Neuronal stem cell (in vitro differentiated cells): ENCODE data around the gene EIPR1.

Experiments used
- DNase-seq: peaks from one replicate; pipeline ENCODE4 v3.0.0-alpha.2; 2013; ENCODE audit warnings: low spot score
- H2AFZ ChIP-seq: one replicate; pipeline ENCODE4 v1.6.1; 2013; ENCODE audit warnings: mild to moderate bottlenecking, low read length, inconsistent platforms
- H2AK5ac ChIP-seq: 2 replicates; pipeline ENCODE4 v1.6.1; 2013; ENCODE audit warnings: low read depth, mild to moderate bottlenecking, inconsistent platforms, low read length, moderate library complexity, mixed read lengths
- H2BK120ac ChIP-seq: 2 replicates; pipeline ENCODE4 v1.6.1; 2013; ENCODE audit warnings: low read depth, mild to moderate bottlenecking, inconsistent platforms, low read length, moderate library complexity, mixed read lengths
- H2BK12ac ChIP-seq: one replicate; pipeline ENCODE4 v1.6.1; 2013; ENCODE audit warnings: low read length, inconsistent platforms
- H2BK15ac ChIP-seq: 2 replicates; pipeline ENCODE4 v1.6.1; 2013; ENCODE audit warnings: mild to moderate bottlenecking, low read length, inconsistent platforms, mixed read lengths
- H2BK5ac ChIP-seq: one replicate; pipeline ENCODE4 v1.6.1; 2013; ENCODE audit warnings: inconsistent platforms, mild to moderate bottlenecking, low read length, moderate library complexity
- H3K14ac ChIP-seq: one replicate; pipeline ENCODE4 v1.6.1; 2013; ENCODE audit warnings: low read length, inconsistent platforms
- H3K18ac ChIP-seq: 2 replicates; pipeline ENCODE4 v1.6.1; 2013; ENCODE audit warnings: low read length, inconsistent platforms
- H3K23ac ChIP-seq: 2 replicates; pipeline ENCODE4 v1.6.1; 2013; ENCODE audit warnings: low read depth, mild to moderate bottlenecking, mixed read lengths, low read length, inconsistent platforms; ENCODE audit not compliant: poor library complexity
- H3K27ac ChIP-seq: replicated peaks from 3 replicates; pipeline ENCODE4 v1.5.1; 2013; ENCODE audit warnings: low read length, inconsistent platforms
- H3K27me3 ChIP-seq, 3 experiments: 2 replicates each; pipeline ENCODE4 v1.6.1; 2013; ENCODE audit warnings: low read length in 3 of 3, mild to moderate bottlenecking in 2 of 3, inconsistent platforms in 1 of 3, low read depth in 1 of 3, mixed read lengths in 1 of 3, moderate library complexity in 1 of 3; ENCODE audit not compliant: control insufficient read depth in 3 of 3, insufficient read depth in 3 of 3
- H3K36me3 ChIP-seq, 2 donors: replicated peaks in 1 of 2; 2 replicates each; pipeline ENCODE4 v1.6.1; 2013; ENCODE audit warnings: low read length in 2 of 2; ENCODE audit not compliant: control insufficient read depth in 2 of 2, insufficient read depth in 2 of 2
- H3K4ac ChIP-seq: 2 replicates; pipeline ENCODE4 v1.6.1; 2013; ENCODE audit warnings: inconsistent platforms, mild to moderate bottlenecking, low read length, moderate library complexity
- H3K4me1 ChIP-seq, 2 donors: 1 replicate in 1 of 2; 2 replicates in 1 of 2; pipeline ENCODE4 v1.6.1; 2013; ENCODE audit warnings: low read length in 2 of 2, low read depth in 1 of 2; ENCODE audit not compliant: control insufficient read depth in 2 of 2, insufficient read depth in 1 of 2
- H3K4me2 ChIP-seq: one replicate; pipeline ENCODE4 v1.6.1; 2013; ENCODE audit warnings: mild to moderate bottlenecking, low read length, inconsistent platforms; ENCODE audit not compliant: insufficient read depth, poor library complexity, severe bottlenecking
- H3K4me3 ChIP-seq, 2 donors: 2 replicates each; pipeline ENCODE4 v1.5.1; 2013; ENCODE audit warnings: low read length in 2 of 2, mild to moderate bottlenecking in 2 of 2, inconsistent platforms in 1 of 2, moderate library complexity in 1 of 2
- H3K79me1 ChIP-seq: one replicate; pipeline ENCODE4 v1.6.1; 2013; ENCODE audit warnings: low read depth, mild to moderate bottlenecking, inconsistent platforms, low read length, moderate library complexity
- H3K9ac ChIP-seq: one replicate; pipeline ENCODE4 v1.6.1; 2013; ENCODE audit warnings: mild to moderate bottlenecking, low read depth, low read length, inconsistent platforms; ENCODE audit not compliant: poor library complexity
- H3K9me3 ChIP-seq, 2 donors: replicated peaks in 1 of 2; 2 replicates each; pipeline versions ENCODE3 to v1.6.1; 2013; ENCODE audit warnings: low read length in 2 of 2, mild to moderate bottlenecking in 2 of 2, inconsistent platforms in 1 of 2, low read depth in 1 of 2, mixed read lengths in 1 of 2, moderate library complexity in 1 of 2; ENCODE audit not compliant: control insufficient read depth in 2 of 2, insufficient read depth in 1 of 2
- H4K8ac ChIP-seq: one replicate; pipeline ENCODE4 v1.6.1; 2013; ENCODE audit warnings: low read depth, mild to moderate bottlenecking, inconsistent platforms, low read length, moderate library complexity
- H4K91ac ChIP-seq: one replicate; pipeline ENCODE4 v1.6.1; 2013; ENCODE audit warnings: low read length, low read depth, mild to moderate bottlenecking, inconsistent platforms; ENCODE audit not compliant: poor library complexity
- WGBS, 2 donors: extraction: QIAGEN DNeasy Blood & Tissue Kit; methylation state at CpG; one replicate each; pipeline ENCODE4 v1.1.7; 2013; ENCODE audit warnings: missing lambda C conversion rate in 2 of 2, mixed read lengths in 1 of 2; ENCODE audit not compliant: insufficient read length in 2 of 2, insufficient replicate concordance in 1 of 2; ENCODE audit errors: extremely low coverage in 2 of 2; 5-methylcytosine and 5-hydroxymethylcytosine counted together

Gene EIPR1

DNA sequence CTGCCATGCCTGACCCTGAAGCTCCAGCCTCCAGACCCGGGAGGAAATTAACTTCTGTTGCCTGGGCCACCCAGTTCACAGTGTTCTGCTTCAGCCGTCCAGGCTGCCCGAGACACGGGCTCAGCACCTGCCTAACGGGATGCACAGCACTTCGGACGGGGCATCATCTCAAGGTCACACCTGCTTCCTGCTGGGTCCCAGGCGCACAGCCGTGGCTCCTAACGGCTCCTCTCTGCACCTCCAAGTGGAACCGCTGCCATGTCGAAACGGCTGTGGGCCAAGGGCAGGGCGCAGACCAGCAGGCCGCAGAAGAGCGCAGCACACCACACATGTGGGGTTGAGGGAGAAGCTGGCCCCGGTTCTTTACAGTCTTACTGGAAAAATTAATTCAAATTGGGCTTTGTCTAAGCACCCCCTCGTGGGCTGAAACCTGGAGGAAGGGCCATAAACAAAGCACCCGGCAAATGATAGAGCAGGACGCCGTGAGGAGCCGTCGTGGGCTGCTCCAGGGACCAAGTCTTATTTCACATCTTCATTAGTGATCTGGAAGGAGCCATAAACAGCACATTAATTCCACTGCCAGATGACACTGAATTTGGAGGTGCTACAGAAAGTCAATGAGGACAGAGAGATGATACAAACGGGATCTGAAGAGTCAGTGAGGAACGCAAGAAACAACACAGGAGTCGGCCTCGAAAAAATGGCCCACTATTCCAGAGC lies 59.6 kb downstream of the EIPR1 start:
- Histone ChIP-seq H2BK120ac (no peak overlapping the region), H3K9me3 (peaks cover 3 to 4% of the 10 kb centered on the region in 2 donors), H2BK5ac (no peak overlapping the region), H2BK12ac (peak overlapping the region; percentile 51), H2AK5ac (no peak overlapping the region), H3K4ac (no peak overlapping the region), H3K79me1 (peaks cover 16% of the 10 kb centered on the region), H3K4me2 (no peak overlapping the region), H3K14ac (no peak overlapping the region), H3K4me3 (no peak overlapping the region), H3K27me3 (no peaks in the 10 kb centered on the region), H4K8ac (no peak overlapping the region), H3K23ac (no peak overlapping the region), H3K18ac (no peak overlapping the region), H2AFZ (no peak overlapping the region), H3K9ac (no peak overlapping the region), H3K4me1 (peaks cover 0 to 1% of the 10 kb centered on the region in 2 donors), H3K27ac (no peak overlapping the region), H3K36me3 (peaks cover 6 to 14% of the 10 kb centered on the region in 2 donors), H2BK15ac (no peak overlapping the region), H4K91ac (no peak overlapping the region)
- DNase-seq, result no peak
- no CpG with 5 or more reads among the region's 27 CpGs for WGBS, 2 donors

DNA sequence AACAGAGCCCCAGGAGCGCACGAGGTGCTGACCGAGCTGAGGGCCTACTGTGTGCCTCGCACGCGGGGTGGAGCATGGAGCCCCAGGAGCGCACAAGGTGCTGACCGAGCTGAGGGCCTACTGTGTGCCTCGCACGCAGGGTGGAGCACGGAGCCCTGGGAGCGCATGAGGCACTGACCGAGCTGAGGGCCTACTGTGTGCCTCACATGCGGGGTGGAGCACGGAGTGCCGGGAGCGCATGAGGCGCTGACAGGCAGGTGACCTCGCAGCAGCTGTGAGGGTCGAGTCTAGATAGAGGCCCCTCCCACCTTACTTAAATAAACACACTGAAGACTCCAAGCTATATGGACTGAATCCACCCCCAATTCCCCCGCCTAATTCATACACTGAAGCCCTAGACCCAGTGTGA lies 60.3 kb downstream of the EIPR1 start:
- no peak overlapping the region for H3K18ac ChIP-seq
- no peak overlapping the region for H2BK12ac ChIP-seq
- H3K4me1 ChIP-seq, result peaks cover 0 to 1% of the 10 kb centered on the region in 2 donors
- no peak overlapping the region for H3K4ac ChIP-seq
- no peak overlapping the region for H2AK5ac ChIP-seq
- H2AFZ ChIP-seq, result no peak overlapping the region
- no peak overlapping the region for H4K91ac ChIP-seq
- no peak overlapping the region for H2BK5ac ChIP-seq
- no peak overlapping the region for H3K23ac ChIP-seq
- no peak overlapping the region for H2BK120ac ChIP-seq
- H4K8ac ChIP-seq, result no peak overlapping the region
- H3K14ac ChIP-seq, result no peak overlapping the region
- H3K9ac ChIP-seq, result no peak overlapping the region
- H3K27ac ChIP-seq, result no peak overlapping the region
- no peak for DNase-seq
- no CpG with 5 or more reads among the region's 21 CpGs for WGBS, 2 donors
- H3K36me3 ChIP-seq, result peaks cover 6 to 12% of the 10 kb centered on the region in 2 donors
- H3K9me3 ChIP-seq, result peaks cover 3 to 4% of the 10 kb centered on the region in 2 donors
- H3K27me3 ChIP-seq, result no peaks in the 10 kb centered on the region
- H2BK15ac ChIP-seq, result no peak overlapping the region
- H3K4me3 ChIP-seq, result peak overlapping the region in 1 of 2 donors; percentile 8
- no peak overlapping the region for H3K4me2 ChIP-seq
- peaks cover 14% of the 10 kb centered on the region for H3K79me1 ChIP-seq

DNA sequence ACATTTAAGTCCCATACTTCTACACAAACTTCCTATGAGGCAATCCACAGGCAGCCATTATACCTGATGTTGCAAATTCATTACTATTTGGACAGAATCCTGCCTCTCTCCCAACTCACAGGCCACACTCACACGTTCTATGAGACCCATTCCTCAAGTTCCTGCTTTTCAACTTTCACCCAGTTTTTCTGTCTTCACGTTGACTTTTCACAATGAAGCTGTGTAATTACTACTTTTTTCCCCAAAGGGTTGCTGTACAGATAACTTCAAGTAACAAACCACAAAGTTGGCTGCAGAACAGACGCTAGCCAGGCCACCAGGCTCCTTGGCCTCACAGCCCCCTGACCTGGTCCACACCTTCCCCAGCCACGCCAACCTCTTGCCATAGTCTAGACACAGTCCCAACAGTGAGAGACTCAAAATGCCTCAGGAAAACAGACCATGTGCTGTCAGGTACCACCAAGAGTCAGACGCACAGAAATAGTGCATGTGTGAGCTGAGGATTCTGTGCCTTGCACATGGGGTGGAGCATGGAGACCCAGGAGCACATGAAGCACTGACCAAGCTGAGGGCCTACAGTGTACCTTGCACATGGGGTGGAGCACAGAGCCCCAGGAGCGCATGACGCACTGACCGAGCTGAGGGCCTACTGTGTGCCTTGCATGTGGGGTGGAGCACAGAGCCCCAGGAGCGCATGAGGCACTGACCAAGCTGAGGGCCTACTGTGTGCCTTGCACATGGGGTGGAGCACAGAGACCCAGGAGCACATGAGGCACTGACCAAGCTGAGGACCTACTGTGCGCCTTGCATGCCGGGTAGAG lies 61.0 kb downstream of the EIPR1 start:
- H4K91ac ChIP-seq, result no peak overlapping the region
- no peak overlapping the region for H2BK12ac ChIP-seq
- peaks cover 0 to 1% of the 10 kb centered on the region in 2 donors for H3K4me1 ChIP-seq
- WGBS, 2 donors, result no CpG with 5 or more reads among the region's 11 CpGs
- H2BK15ac ChIP-seq, result no peak overlapping the region
- H2AK5ac ChIP-seq, result no peak overlapping the region
- H3K4me2 ChIP-seq, result no peak overlapping the region
- no peak overlapping the region for H3K14ac ChIP-seq
- peaks cover 14% of the 10 kb centered on the region for H3K79me1 ChIP-seq
- no peak for DNase-seq
- no peaks in the 10 kb centered on the region for H3K27me3 ChIP-seq
- peak overlapping the region; percentile 30 for H4K8ac ChIP-seq
- peaks cover 3 to 4% of the 10 kb centered on the region in 2 donors for H3K9me3 ChIP-seq
- no peak overlapping the region for H3K4ac ChIP-seq
- peak overlapping the region in 1 of 2 donors; percentile 8 for H3K4me3 ChIP-seq
- no peak overlapping the region for H2BK120ac ChIP-seq
- peaks cover 6 to 12% of the 10 kb centered on the region in 2 donors for H3K36me3 ChIP-seq
- H3K18ac ChIP-seq, result no peak overlapping the region
- H3K23ac ChIP-seq, result peak overlapping the region; percentile 46
- no peak overlapping the region for H3K27ac ChIP-seq
- no peak overlapping the region for H2AFZ ChIP-seq
- no peak overlapping the region for H2BK5ac ChIP-seq
- no peak overlapping the region for H3K9ac ChIP-seq

DNA sequence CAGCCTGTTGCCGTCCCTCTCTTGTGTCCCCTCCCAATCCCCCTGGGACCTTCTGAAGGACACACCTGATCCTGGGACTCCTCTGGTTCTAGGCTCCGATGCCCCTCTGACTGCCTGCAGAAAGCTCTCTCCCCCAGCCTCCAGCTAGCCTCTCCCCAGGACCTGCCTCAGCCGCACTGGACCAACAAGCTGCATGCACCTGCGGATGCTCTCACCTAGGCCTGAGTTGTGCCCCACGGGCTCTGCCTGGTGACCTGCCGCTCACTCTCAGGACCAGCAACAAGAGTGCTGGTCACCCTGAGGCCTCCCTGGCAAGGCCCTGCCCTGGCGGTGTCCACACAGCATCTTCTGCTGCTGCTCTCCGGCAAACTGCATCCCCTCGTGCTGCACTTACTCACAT lies 63.0 kb downstream of the EIPR1 start:
- WGBS, 2 donors, result no CpG with 5 or more reads among the region's 9 CpGs
- H3K79me1 ChIP-seq, result peaks cover 9% of the 10 kb centered on the region
- H3K27ac ChIP-seq, result no peak overlapping the region
- H3K4ac ChIP-seq, result no peak overlapping the region
- peaks cover 3 to 4% of the 10 kb centered on the region in 2 donors for H3K9me3 ChIP-seq
- H3K18ac ChIP-seq, result peak overlapping the region; percentile 76
- no peak overlapping the region for H3K4me2 ChIP-seq
- H3K36me3 ChIP-seq, result peaks cover 6 to 12% of the 10 kb centered on the region in 2 donors
- no peak for DNase-seq
- no peak overlapping the region for H3K4me3 ChIP-seq
- H2BK15ac ChIP-seq, result no peak overlapping the region
- no peaks in the 10 kb centered on the region for H3K4me1 ChIP-seq
- no peaks in the 10 kb centered on the region for H3K27me3 ChIP-seq
- H3K14ac ChIP-seq, result peak overlapping the region; percentile 97
- no peak overlapping the region for H4K91ac ChIP-seq
- peak overlapping the region; percentile 97 for H3K23ac ChIP-seq
- no peak overlapping the region for H4K8ac ChIP-seq
- H2BK5ac ChIP-seq, result no peak overlapping the region
- H3K9ac ChIP-seq, result no peak overlapping the region
- no peak overlapping the region for H2BK120ac ChIP-seq
- no peak overlapping the region for H2AK5ac ChIP-seq
- H2AFZ ChIP-seq, result no peak overlapping the region
- H2BK12ac ChIP-seq, result no peak overlapping the region
